ENCODE data around the gene NDUFV3. TPM values are rescaled to one million over a fixed set of nuclear protein-coding genes. Genes with fewer than 3 reads are reported as not detected.

The NDUFV3 gene
- total and polyA plus RNA-seq, 2 donors (not counting 3 experiments of a cell fraction or from before 2014, with no cell fraction given): 13.4 to 45.7 TPM

DNA sequence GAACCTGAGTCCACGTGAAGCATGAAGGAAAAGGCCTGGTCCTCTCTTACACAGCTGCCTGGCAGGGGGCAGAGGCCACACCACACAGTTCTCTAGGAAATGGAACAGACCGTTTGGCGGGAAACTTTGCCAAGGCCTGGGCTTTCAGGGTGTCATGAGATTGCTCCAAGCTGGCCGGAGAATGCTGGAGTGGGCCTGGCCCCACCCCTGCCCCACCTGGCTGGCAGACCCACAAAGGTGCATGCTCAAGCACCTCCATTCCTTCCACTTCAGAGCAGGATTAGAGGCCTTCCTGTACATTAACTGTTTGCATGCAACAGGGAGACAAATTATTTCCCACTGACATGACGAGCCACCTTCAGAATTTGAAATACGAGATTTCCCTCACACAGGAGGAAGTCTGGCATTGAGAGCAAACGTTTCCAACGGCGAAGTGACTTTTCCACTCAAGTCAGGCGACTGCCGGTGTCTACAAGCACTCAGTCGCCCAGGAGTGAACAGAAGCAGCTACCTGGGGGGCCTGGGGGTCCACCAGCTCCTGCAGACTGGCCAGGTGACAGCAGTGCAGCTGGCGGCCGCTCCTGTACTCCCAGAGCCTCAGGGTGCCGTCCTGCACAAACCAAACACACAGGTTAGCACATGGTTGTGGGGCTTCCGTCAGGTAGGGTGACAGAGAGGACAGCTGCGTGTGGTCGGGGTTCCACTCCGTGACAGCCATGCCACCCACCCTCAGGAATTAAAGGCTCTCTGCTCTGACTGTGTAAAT, 37.8 kb upstream of the NDUFV3 start:
- Histone ChIP-seq H3K9ac (replicated peaks; ENCODE audit: extremely low read depth, insufficient read depth, low read length) (no peak overlapping the region), H3K27me3 (ENCODE audit: control insufficient read depth in 2 of 2, insufficient read depth in 2 of 2, low read length in 2 of 2) (no peaks in the 10 kb centered on the region), H2AFZ (ENCODE audit: low read depth, low read length) (no peak overlapping the region), H4K20me1 (replicated peaks; ENCODE audit: control insufficient read depth, extremely low read depth, insufficient read depth, low read length) (no peaks in the 10 kb centered on the region), H3K79me2 (ENCODE audit: control insufficient read depth, insufficient read depth, low read length) (peaks cover 20% of the 10 kb centered on the region), H3K4me2 (ENCODE audit: insufficient read depth, low read length) (no peak overlapping the region), H3K36me3 (ENCODE audit: control insufficient read depth in 2 of 2, extremely low read depth in 1 of 2, insufficient read depth in 2 of 2, low read length in 2 of 2) (peaks cover 8 to 70% of the 10 kb centered on the region in 2 experiments), H3K27ac (ENCODE audit: insufficient read depth, low read depth, low read length) (no peak overlapping the region), H3K9me1 (replicated peaks; ENCODE audit: control insufficient read depth, extremely low read depth, insufficient read depth, low read length) (no peaks in the 10 kb centered on the region), H3K9me3 (replicated peaks; ENCODE audit: control insufficient read depth, insufficient read depth, low read length) (no peaks in the 10 kb centered on the region), H3K4me3 (replicated peaks in 1 of 3; ENCODE audit: insufficient read depth in 1 of 3, low read depth in 1 of 3, low read length in 3 of 3) (no peak overlapping the region), H3K4me1 (ENCODE audit: control insufficient read depth, extremely low read depth, insufficient read depth, low read length) (no peaks in the 10 kb centered on the region)
- intact Hi-C loops (cut with micrococcal nuclease): no loop called here
- DNase-seq (ENCODE audit: low read depth, low spot score) (no peak), FAIRE-seq (no peak)
- POLR2A ChIA-PET: no interaction called here
- CTCF ChIA-PET: no interaction called here
- dilution Hi-C loops (cut with MboI; ENCODE audit: extremely low pct_ligation_motif_present, low sequenced_read_pairs): no loop called here
- no TSS peak for BruUV-seq (replicated peaks)
- TF ChIP-seq FOS (IDR thresholded peaks at IDR 0.05; ENCODE audit: borderline replicate concordance, insufficient read depth, low read length) (no peak), MYC (IDR thresholded peaks at IDR 0.05; ENCODE audit: low read depth, low read length) (no peak), EZH2 (IDR thresholded peaks at IDR 0.05; ENCODE audit: borderline replicate concordance, low read depth, low read length, severe bottlenecking) (no peak), GATA2 (IDR thresholded peaks at IDR 0.05; ENCODE audit: insufficient read depth, insufficient read length, low read depth, low read length) (no peak), JUN (IDR thresholded peaks at IDR 0.05; ENCODE audit: borderline replicate concordance, insufficient read depth, insufficient read length, low read depth) (no peak), CTCF (IDR thresholded peaks at IDR 0.05; ENCODE audit: extremely low read depth in 1 of 2, insufficient read depth in 1 of 2, low read depth in 1 of 2, low read length in 2 of 2) (no peak), POLR2AphosphoS5 (IDR thresholded peaks at IDR 0.05; ENCODE audit: insufficient read depth, low read depth, low read length) (no peak), POLR2A (IDR thresholded peaks at IDR 0.05; ENCODE audit: low read depth, low read length) (no peak), MAX (IDR thresholded peaks at IDR 0.05; ENCODE audit: insufficient read depth, insufficient read length) (no peak)
